UCSD-AML1 (cell line): ENCODE measurements around the gene BCKDHB.
A peak's percentile ranks its signal among the peaks of the same experiment; 100 is the strongest.
"Not testable (repeated sequence)": the region's sequence is repeated elsewhere in the genome, so short reads cannot be mapped to it uniquely, and the experiment has no call there.

Experiments
- DNase-seq: peaks from one replicate; lab custom pipeline; 2025; ENCODE audit not compliant: unreplicated experiment; lab: John Stamatoyannopoulos, UW

BCKDHB gene

DNA sequence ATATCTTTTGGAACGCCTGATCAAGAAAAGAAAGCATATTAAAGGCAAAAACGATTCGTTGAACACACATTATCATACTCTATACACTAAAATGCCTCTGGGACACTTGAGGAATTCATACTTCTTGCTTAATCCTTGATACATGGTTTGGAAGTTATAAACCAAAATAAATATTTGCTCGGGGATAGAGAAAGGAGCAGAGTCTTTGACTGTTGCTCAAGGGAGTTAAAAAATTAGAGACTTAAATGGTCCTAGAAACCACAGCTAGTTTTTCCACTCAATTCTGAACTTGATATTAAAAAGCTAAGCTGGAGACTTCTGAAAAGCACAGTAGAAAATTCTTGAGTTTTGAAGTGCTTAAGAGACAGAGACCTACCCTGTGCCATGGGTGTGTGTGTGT lies 98.9 kb downstream of the BCKDHB start:
- DNase-seq: no peak

DNA sequence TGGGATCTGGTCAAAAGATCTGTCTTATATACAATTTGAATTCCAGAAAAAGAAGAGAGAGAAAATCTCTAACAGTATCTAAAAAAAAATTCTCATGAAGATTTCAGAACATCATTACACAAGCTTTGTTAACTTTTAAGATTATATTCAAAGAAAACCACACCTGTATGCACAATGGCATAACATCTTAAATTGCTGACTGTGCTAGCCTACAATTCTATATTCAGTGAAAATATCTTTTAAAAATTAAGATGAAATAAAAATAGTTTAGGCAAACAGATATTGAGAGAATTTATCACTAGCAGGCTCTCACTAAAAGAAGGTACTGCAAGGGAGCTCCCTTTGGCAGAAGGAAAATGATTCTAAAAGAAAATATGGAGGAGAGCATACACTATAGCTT lies 100.3 kb downstream of the BCKDHB start:
- no peak for DNase-seq

DNA sequence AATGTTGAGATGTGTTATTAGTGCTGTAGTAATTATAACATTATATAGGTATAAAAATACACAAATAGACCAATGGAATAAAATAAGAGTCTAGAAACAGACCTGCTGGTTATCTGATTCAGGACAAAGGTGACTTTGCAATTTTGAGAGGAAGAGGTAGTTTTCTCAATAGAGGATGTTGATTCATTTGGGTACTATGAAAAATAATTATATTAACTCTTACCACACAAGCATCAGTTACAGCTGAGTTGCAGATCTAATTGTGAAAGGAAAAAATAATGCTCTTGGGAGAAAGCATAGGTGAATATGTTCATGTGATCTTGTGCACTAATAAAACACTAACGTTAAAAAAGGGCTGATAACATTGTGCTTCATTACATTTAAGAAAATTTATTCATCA lies 103.0 kb downstream of the BCKDHB start:
- DNase-seq: no peak

DNA sequence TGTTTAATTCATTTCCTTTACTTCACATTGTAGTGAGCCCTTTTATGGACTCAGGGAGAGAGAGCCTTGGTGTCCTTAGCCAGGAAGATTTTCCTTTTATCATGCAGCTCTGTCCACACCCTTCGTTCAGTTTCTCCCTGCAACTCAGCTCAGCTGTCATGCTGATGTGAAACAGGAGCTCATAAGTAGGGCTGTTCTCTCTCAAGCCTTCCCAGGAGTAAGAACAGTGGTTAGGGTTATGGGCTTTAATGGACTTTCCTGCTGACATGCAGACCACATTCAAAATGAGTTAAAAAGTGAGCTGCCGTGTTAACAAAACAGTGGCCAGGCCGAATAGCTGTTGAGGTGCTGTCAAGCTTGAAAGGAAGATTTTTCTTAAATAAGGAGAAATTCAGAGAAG lies 104.1 kb downstream of the BCKDHB start:
- no peak for DNase-seq

DNA sequence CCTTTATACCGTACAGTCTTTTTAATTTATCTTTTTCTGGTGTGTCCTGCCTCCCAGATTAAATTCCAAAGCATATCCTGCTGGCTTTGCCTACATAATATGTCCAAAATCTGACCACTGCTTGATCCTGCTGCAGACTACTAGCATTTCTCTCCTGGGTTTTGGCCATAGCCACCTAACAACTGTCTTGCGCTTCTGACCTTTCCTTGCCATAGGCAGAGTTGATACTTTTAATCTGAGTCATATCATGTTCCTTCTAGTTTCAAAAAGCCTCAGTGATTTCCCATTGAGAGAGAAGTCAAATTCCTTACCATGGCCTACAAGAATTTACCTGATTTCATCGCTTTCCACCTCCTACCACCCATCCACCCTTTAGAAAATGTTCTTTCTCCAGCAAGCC lies 104.8 kb downstream of the BCKDHB start:
- DNase-seq: no peak

DNA sequence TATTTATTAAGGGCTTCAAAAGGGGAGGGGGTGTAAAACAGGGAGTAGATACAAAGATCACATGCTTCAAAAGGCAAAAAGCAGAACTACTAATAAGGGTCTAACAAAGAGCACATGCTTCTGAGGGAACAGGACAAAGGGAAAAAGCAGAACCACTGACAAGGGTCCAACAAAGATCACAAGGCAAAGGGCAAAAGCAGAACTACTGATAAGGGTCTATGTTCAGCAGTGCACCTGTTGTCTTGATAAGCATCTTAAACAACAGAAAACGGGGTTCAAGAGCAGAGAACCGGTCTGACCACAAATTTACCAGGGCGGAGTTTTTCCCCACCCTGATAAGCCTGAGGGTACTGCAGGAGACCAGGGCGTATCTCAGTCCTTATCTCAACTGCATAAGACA lies 105.4 kb downstream of the BCKDHB start:
- DNase-seq: not testable (repeated sequence)

DNA sequence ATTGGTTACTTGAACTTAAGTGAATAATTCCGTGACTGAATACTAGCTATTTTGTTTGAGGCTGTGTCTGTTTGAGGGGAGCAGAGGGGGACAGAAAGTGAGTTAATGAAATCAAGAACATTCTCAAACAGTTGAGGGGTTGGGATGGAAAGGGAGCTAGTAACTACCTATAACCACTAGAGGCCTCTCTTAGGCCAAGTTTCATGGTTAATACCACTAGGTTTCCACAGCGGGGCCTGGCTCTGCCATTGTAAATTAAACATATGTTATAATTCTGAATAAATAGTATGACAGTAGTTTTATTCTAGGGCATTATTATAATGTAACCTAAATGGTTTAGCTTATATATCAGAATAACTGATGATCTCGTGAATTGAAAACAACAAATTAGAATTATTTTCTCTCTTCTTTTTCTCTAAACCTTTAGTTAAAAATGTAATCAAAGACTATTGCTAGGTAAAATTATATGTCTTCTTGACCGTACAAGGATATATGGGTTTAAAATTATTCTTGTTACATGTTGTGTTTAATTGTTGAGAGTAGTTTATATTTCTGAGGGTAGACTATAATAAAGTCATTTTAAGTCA lies 108.1 kb downstream of the BCKDHB start:
- DNase-seq: peak; percentile 10

DNA sequence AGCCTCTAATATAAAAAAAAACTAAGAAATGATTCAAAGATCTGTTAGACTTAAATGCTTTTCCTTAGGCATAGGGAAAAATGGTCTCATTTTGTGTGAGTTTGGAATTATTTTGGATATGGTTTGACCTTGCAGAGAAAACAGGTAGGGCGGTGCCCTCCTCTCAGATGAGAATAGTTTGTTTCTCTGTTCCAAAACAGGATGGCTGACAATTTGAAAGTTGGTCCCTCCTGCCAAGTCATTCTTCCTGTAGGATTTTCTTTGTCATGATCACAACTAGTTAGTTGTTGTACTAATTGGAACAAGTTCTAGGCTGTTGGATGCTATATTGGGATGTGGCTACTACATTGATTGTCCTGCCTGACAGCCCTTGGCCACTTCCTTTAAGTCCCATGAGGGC lies 108.6 kb downstream of the BCKDHB start:
- no peak for DNase-seq

DNA sequence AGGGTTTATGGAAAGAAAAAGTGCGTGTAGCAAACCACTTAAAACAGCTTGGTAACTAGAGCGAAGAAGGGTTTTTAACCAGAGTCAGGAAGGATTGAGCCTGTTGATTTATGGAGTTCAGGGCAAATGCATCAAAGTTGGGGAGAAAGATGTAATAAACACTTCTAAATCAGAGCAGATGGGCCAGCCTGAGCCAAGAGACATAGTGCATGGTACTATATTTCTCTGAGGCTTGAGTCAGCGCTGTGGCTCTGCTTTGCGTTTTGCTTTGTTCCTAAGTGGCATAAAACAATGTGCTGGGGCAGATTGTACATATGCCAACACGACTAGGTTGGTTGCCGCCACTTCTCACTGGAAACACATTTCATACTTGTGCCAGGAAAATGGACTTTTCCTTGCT lies 111.3 kb downstream of the BCKDHB start:
- DNase-seq: no peak

DNA sequence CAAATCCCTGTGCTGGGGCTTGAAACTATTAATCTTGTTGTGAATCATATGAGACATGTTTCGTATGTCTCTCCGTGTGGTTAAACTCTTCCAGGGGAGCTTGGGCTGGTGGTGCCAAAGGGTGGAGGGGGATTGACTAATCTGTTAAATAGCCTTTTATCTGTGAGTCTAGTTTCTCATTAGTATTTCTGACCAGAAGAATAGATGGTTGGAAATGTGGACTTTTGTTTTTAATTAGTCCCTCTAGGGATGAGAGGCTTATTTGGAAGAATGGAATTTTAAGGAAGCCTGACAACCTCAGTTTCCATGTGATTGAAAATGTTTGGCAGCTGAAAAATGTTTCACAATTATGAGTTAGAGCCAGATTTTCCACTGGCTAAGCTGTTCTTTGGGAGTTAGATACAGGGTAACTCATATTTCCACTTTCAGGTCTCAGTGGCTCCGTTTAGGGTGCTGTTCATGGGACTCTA lies 117.3 kb downstream of the BCKDHB start:
- DNase-seq: no peak

DNA sequence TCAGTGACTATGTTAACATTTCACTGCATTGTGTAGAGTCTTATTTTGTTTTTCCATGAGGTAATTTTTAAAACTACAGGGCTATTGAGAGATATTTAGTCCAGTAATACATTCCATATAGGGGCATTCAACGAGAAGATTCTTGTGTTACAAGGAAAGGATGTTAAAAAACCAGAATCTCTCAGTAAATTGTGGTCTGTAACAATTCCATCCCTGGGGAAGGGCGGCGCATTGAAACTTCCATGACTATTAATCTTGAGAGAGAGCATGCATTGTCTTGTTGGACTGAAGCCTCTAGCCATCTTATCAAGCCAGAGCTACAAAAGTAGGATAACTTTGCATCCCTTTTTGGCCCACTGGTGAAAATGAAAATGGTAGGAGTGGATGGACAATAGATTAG lies 119.7 kb downstream of the BCKDHB start:
- no peak for DNase-seq

DNA sequence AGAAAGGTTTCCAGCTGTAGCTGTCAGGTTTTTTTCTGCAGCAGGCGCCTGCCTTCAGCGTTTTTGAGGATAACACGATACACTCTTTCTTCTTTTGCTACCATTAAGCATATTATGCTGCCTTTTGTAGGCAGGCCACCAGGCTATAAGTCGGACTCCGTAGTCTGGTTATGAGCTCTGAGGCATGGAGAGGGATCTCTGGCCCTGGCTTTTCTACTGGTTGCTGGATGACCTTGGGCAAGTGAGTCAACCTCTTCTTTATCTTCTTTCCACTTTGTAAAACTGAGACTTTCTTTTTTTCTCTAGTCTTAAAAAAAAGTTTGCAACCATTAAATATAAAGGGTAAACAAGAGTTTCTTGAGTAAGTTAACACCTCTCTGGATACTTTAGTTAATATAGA lies 120.2 kb downstream of the BCKDHB start:
- no peak for DNase-seq

DNA sequence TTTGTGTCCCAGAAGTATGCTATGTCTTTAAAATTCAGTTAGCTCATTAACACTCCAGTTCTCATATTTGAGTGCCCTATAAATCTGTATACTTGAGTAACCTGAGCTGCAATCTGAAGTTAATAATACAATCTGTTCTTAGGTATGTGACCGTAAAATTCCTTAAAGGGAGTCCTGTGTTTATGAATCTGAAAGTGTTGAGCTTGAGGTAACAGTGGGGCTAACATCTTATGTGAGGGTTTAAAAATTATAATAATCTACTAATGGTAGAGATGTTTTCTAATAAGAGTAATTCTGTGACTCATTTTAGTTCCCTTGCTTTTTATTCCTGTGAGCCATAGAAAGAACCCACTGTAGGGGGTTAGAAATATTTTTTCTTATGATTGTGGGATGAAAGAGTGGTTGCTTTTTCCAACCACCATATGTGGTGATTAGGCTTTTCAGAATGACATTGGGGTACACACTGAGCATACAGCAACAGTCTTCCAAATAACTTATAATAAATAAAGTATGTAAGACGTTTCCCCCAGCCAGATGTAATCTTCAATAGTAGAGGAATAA lies 121.2 kb downstream of the BCKDHB start:
- DNase-seq: no peak

DNA sequence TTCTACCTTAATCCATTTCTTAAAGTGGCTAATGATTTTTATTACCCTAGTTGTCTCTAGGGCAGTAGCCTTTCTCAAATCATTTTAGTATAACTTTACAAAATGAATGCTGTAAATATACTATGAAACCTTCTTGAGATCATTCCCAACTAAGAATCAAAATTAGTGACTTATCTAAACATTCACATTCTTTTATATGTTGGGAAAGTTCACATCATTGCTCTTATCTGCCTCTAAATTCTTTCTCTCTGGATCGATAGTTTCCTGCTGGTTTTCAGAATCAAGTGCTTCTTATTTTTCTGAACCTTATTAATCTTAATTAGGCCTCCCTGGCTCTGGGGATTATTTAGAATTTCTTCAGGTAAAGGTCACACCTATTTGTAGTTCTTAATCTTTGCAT lies 126.8 kb downstream of the BCKDHB start:
- DNase-seq: no peak

DNA sequence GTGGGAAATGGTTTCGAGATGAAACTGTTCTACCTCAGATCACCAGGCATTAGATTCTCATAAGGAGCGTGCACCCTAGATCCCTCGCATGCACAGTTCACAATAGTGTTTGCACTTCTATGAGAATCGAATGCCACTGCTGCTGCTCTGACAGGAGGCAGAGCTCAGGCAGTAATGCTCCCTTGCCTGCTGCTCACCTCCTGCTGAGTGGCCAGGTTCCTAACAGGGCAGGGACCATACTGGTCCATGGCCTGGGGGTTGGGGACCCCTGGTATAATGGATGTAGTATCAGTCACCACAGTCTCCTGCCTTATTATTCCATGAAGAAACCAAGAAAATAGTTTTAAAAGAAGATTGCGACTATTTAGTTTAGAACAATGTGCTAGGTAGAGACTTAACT lies 127.5 kb downstream of the BCKDHB start:
- no peak for DNase-seq

DNA sequence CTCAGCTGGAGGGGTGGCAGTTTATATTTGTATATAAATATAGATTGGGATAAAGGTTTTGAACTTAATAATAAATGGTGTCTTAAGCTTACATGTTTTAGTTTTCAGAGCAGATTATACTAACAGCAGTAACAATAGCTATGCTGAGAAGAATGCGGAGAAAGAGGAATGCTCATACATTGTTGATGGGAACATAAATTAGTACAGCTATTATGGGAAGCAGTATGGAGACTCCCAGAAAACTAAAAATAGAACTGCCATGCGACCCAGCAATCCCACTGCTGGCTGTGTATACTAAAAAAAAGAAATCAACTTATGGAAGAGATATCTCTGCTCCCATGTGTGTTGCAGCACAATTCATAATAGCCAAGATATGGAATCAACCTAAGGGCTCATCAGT lies 127.9 kb downstream of the BCKDHB start:
- no peak for DNase-seq

DNA sequence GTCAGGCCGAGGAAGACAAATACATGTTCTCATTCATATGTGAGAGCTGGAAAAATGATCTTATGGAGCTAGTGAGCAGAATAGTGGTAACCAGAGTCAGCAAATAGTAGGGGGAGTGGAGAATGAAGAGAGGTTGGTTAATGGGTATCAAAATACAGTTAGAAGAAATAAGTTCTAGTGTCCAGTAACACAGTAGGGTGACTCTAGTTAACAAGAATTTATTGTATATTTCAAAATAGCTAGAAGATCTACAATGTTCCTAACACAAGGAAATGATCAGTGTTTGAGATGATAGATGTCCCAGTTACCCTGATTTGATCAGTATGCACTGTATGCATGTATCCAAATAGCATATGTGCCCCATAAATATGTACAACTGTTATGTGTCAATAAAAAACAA lies 128.4 kb downstream of the BCKDHB start:
- DNase-seq: no peak

DNA sequence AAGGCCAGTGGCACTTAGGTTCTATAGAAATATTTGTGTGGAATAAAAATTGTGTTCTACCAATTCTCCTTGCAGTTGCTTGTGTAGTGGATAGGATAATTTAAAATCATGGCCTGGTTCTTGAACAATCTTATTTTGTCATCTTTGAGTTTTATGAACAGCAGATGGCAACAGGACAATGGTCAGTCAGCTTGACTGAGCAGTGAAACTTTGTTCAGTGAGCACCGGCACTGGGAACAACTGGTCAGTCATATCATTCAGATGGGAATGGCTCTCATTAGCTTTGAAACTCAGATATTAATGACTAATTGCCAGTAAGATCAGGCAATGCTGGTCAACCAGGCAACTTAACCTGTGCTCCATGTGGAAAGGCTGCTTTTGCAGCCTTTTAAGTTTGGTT lies 129.2 kb downstream of the BCKDHB start:
- no peak for DNase-seq

DNA sequence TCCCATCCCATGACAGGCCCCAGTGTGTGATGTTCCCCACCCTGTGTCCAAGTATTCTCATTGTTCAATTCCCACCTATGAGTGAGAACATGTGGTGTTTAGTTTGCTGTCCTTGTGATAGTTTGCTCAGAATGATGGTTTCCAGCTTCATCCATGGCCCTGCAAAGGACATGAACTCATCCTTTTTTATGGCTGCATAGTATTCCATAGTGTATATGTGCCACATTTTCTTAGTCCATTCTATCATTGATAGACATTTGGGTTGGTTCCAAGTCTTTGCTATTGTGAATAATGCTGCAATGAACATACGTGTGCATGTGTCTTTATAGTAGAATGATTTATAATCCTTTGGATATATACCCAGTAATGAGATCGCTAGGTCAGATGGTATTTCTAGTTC lies 132.3 kb downstream of the BCKDHB start:
- DNase-seq: not testable (repeated sequence)

DNA sequence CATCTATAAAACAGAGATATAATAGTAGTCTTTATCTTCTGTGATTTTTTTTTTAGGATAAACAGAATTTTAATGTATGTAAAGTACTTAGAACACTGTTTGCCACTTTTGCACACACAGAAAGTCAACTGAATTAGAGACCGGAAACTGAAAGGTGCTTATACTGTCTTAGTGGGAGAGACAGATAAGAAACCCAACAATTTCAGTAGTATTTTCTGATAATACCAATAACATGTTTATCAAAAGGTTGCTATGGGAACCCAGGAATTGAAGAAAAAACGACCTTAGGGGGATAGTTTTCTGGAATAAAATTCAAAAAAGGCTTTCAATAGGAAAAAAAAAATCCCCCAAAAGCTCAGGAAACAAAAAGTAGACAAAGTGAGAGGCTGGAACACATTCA lies 138.6 kb downstream of the BCKDHB start:
- no peak for DNase-seq

DNA sequence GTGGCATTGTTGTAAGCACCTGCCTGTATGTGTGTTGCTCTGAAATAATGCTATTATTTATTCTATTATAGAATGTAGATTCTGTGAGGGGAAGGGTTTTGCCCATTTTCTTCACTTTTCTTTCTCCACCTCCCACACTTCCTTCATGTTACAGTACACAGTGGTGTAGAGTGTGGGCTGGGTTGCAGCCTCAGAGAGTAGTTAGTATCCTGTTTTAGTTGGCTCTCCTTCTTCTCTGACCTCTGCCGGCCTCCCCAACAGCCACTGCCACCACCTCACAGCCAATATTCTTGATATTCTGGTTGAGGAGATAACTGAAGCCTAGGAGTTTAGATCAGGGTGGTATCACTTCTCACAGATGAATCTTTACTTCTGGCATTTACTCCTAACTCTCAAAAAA lies 143.4 kb downstream of the BCKDHB start:
- DNase-seq: peak; percentile 10

DNA sequence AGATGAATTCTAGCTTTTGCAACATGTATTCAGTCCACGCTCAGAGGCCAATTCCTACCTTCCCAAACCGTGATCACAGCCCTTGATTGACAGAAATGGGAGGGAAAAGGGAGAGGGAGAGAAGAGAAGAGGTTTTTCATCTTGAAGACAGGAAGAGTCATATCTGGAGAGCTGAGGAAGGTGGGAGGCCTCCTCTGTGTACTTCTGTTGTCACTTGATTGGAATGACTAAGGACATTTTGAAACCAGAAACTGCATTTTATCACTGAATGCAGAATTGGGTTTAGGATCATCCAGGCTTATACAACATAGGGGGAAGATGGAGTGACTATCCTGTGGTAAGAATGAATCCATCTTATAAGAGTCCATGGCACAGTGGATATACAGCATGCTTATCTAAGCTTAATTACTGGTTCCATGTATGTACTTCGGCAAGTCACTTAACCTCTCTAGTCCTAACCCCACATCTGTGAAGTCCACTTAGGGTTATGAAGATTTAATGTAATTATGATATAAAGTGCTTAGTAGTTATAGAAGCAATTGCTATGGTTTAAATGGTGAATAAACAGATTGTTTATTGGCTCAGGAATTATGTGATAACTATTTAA lies 144.0 kb downstream of the BCKDHB start:
- DNase-seq: no peak

DNA sequence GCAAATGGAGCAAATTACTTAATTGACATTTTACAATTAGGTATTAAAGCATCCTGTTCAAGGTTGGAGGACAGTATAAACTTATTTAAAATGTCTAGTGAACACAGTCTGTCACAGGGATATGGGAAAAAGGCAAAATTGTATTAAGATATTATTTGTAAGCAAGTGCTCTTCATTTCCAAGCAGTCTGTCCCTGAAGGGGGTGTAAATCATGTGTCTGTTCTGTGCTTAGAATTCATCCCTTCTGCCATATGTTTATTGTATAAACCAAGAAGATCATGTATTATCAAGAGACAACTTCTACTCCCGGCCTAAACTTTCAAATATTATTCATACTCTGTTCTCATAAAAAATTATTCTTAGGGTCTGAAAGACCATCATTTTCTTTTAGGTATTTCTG lies 144.8 kb downstream of the BCKDHB start:
- no peak for DNase-seq
